HG03103 (cell line): ENCODE measurements around the gene APBB2.

ENCODE experiments used
- ATAC-seq: cut with Tn5 transposase; IDR thresholded peaks from one replicate; pipeline ENCODE4 v1.9.1; 2021; ENCODE audit warnings: low read depth; ENCODE audit not compliant: unreplicated experiment

The APBB2 gene

DNA sequence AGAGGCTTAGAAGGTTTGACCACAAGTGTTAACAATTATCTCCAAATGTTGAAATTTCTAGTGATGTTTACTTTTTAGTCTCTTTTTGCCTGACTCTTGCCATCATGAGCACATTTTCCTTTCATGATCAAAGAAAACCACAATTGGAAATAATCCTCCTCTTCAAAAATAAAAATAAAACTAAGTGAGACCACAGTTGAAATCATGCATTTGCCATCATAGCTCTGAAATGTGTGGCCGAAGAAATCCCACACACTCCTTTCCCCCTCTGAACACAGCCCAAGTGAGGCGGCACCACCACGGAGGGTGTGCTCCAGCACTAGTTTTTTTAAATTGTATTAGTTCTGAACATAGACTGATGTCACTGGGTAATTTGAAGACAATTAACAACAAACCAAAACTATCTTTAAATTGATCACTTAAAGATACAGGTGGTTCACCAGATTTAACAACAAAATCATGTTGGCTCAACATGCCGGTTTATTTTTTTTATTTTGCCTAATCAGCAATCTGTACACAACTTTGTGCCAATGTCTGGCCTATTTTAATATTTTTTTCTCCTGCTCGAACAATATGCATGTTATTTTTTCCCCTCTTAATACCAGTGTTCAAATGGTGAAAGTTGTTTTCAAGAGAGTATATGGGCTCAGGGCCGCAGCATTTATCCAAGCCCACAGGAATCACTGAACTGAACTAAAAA lies 17.6 kb downstream of the APBB2 start:
- ATAC-seq, result no peak

- ATAC-seq, result no peak
Measured at GRCh38 chr4:41192136-41192535, 22.2 kb downstream of the APBB2 start.

- ATAC-seq, result no peak
Measured at GRCh38 chr4:41189666-41190065, 24.7 kb downstream of the APBB2 start.

DNA sequence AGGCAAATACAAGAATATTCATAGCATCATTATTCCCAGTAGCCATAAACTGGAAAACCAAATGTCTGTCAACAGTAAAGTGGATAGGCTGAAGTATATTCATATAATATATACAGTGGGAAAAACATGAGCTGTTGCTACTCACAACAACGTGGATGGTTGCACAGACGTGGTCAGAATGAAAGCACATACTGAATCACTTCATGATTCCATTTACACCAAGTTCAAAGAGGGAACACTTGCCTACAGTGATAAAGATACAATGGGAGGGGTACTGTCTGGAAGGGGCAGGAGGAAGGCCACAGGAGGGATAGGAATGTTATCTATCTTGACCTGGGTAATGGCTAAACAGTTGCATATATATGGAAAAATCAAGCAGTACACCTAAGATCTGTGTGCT lies 25.3 kb downstream of the APBB2 start:
- no peak for ATAC-seq

DNA sequence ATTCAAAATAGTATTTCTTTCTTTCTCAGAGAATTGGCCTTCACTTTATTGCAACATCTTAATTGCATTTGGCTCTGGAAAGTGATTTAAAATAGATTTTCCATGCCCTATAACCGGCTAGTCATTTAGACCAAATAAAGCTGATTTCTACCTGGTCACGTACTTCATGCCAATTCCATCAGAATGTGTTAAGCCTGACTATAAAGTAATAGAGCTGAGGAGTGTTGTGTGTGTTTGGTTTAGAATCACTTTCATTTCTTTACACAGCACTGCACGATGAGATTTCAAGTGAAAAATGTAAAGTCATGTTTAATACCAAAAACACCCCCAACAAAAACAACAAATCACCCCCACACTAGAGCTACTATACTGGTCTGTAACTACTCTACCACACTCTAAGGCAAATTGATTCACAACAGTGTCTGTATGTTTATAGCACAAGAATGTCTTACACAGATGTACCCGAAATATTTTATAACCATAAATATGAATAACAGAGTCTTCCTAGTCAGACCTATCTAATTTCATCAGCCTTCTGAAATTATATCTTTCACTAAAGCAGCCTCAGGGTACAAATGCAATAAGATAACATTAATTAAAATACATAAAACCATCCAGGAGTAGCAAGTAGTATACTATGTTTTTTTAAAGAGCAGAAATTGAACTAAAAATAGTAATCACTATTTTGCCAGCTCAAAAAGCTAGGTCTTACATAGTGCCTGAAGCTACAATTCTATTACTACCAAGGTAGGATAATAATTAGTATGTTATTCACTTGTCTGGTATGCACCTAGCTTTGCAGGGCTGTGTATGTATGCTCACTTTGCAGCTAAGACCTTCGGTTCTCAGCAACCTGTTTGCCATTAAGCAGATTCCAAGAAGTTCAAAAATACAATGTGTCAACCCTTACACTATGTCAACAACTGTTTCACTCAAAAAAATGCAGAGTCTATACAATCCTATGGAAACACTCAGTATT lies 28.4 kb downstream of the APBB2 start:
- no peak for ATAC-seq

- no peak for ATAC-seq
Measured at GRCh38 chr4:41184009-41184408, 30.3 kb downstream of the APBB2 start.

- ATAC-seq, result no peak
Measured at GRCh38 chr4:41183021-41183553, 31.3 kb downstream of the APBB2 start.

- no peak for ATAC-seq
Measured at GRCh38 chr4:41181037-41181436, 33.3 kb downstream of the APBB2 start.

GRCh38 chr4:41179498-41180195 lies 34.7 kb downstream of the APBB2 start:
- no peak for ATAC-seq

DNA sequence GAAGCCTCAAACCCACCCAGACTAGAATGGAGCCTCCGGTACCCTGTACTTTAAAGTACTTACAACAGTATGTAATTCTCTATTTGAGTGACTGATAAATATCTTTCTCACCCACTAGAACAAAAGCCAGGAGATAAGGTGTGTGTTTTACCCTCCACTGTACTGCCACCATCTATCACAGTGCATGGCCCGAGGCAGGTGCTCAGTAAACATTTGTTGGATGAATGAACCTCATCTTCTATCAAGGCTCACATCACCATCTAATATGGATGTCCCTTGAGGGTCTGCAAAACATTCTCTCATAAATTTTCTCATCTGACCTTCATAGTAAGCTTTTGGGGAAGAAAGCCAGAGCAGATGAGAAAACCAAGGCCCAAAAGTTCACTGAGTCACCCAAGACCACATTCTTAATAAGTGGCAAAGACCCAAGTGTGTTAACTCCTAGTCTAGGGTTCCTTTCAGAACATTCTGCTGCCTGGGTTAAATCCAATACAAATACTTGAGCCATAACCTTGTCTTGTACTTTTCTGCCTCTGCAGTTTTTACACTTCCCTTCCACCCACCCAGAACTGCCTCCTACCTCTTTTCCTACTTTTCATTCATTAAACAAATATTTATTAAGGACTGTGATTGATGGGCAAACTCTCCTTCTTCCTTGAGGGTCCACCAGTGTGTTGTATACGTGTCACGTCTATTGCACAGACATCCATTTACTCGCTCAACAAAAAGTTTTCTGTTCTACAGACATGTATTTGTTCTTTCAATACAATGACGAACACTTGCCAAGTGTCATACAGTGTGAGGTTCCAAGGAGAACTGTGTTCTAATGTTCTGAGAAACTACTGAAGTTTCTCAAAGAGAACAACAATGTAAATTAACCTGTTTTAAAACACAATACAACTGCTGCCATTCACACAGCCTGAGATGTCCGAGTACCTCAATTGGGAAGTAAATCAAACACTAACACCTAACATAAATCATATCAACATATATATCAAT lies 35.7 kb downstream of the APBB2 start:
- no peak for ATAC-seq

DNA sequence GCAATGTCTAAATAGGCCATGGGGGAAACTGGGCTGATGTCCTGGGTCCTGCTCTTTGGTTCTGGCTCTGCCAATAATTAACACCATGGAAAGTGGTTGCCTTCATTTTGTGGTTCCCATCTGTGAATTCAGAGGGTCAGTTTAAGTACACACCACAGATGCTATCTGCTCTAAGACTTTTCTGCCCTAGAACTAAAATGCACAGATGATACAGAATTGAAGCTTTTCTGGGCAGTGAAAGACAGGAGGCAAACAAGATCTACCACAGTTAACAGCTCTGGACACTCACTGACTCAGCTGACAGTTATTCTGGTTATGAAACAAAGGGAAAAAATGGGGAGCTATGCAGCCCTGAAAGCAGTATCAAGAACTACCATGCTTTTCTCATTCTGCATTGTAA lies 37.3 kb downstream of the APBB2 start:
- no peak for ATAC-seq

GRCh38 chr4:41176340-41176739 lies 38.0 kb downstream of the APBB2 start:
- ATAC-seq, result no peak

- ATAC-seq, result no peak
Measured at GRCh38 chr4:41175794-41176193, 38.5 kb downstream of the APBB2 start.

DNA sequence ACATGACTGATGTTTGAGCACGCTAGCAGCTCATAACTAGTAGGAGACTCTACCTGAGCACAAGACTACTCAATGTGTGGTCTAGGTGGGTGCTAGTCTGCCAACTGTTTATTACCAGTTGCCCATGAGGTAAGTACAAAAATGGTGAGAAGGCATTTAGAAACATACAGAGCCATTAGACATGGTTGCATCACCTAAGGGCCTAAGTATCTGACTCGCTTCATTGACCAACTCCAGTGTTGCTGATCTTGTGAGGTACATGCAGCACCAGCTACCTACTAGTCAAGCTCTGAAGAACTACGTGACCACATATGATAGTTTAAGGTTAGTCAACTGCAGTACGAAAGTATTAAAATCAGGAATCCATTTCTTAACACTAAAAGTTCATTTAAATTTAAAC lies 39.9 kb downstream of the APBB2 start:
- no peak for ATAC-seq

DNA sequence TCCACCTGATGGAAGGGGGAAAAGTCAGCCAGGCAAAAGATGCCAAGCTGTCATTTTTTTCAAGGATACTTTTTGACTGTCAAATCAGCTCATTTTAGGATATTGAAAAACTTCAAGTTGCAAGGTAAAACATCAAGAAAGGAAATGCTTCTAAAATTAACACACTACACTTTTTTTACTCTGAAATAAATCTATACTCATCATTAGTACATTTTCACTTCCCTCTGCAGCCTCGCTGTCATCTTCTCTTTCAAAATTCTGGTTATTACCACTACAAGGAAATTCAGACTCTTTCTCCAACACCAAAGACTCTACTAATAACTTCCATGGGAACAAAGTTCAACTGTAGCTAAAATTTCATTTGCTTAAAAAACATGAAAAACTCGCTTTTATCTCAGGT lies 41.6 kb downstream of the APBB2 start:
- ATAC-seq, result no peak

DNA sequence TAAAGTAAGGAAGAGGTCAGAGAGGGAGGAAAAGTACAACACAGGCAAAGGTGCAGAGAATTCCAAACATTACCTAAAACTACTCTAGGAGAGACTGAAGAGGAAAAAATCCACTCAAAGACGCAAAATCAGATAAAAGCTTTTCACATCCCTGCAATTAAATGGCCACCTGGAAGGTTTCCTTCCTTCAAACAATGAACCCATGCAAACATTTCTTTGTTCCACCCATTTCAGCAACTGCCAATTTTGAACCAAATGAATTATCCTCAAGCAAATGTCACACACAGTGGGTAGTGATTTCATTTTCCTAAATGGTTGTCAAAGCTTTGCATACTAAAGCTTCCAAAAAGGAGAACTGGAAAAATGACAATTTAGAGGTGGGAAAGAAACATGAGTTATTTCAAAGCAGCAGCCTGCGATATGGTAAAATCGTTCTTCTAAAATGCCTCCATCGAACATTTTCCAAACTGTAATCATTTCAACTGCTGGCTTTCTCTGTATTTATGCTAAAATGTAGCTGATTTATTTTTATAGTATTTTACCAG lies 45.0 kb downstream of the APBB2 start:
- no peak for ATAC-seq

DNA sequence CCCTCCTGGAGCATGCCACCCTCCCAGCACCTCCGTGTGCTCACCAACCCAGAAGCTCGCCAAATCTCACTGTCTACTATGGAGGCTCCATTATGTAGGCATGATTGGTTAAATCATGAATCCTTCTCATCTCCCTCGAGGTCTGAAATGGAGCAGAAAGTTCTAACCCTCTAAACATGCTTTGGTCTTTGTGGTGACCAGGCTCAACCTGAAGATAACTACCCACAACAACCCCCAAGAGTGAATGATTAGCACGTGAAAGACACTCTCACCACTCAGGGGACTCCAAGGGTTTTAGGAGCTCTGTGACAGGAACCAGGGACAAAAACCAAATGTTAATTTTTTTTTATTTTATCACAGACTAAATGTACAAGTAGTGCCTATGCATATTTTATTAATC lies 47.2 kb downstream of the APBB2 start:
- no peak for ATAC-seq

GRCh38 chr4:41164405-41164804 lies 49.9 kb downstream of the APBB2 start:
- ATAC-seq, result no peak

DNA sequence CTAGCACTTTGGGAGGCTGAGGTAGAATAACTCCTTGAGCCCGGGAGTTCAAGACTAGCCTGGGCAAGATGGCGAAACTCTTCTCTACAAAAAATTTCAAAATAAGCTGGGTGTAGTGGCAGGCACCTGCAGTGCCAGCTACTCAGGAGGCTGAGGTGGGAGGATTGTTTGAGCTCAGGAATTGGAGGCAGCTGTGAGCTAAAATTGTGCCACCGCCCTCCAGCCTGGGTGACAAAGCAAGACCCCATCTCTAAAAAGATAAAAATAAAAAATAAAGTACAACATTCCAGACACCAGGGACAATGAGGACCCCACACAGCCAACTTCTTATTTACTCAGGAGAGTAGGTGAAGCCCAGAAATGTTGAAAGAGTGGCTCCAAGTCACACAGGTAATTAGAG lies 53.0 kb downstream of the APBB2 start:
- ATAC-seq, result no peak
